GM19463 (cell line): Measurements from ENCODE around the gene PPP3CA.

Source experiments
- ATAC-seq: cut with Tn5 transposase; IDR thresholded peaks from one replicate; pipeline ENCODE4 v1.9.1; 2021; ENCODE audit warnings: mild to moderate bottlenecking, moderate library complexity; ENCODE audit not compliant: unreplicated experiment

PPP3CA gene

GRCh38 chr4:100981447-100982204, 365.7 kb downstream of the PPP3CA start:
- ATAC-seq = no peak

GRCh38 chr4:100979736-100980135, 367.6 kb downstream of the PPP3CA start:
- ATAC-seq = no peak

- no peak for ATAC-seq
These were observed 369.5 kb downstream of the PPP3CA start for GRCh38 chr4:100977746-100978397.

- no peak for ATAC-seq
These were observed 370.1 kb downstream of the PPP3CA start for GRCh38 chr4:100977274-100977673.
